AG09309 (cell line): ENCODE results near the gene RFPL3.
"Not testable (repeated sequence)": the region's sequence is repeated elsewhere in the genome, so short reads cannot be mapped to it uniquely, and the experiment has no call there.

Experiments used
- DNase-seq: peaks from one replicate; pipeline ENCODE4 v3.0.0-alpha.2; 2010; ENCODE audit warnings: low read depth
- H3K4me3 ChIP-seq: 2 replicates; pipeline ENCODE4 v1.5.1; 2011; ENCODE audit warnings: mild to moderate bottlenecking, low read depth, low read length, moderate library complexity; ENCODE audit not compliant: control insufficient read depth
- TF ChIP-seq, protein P1 (sequence below): IDR thresholded peaks from 2 replicates; pipeline ENCODE4 v1.5.1; 2011; ENCODE audit warnings: mild to moderate bottlenecking, low read depth, low read length, inconsistent platforms; ENCODE audit not compliant: insufficient read depth, control insufficient read depth; ENCODE audit errors: missing control alignments

The RFPL3 gene

DNA sequence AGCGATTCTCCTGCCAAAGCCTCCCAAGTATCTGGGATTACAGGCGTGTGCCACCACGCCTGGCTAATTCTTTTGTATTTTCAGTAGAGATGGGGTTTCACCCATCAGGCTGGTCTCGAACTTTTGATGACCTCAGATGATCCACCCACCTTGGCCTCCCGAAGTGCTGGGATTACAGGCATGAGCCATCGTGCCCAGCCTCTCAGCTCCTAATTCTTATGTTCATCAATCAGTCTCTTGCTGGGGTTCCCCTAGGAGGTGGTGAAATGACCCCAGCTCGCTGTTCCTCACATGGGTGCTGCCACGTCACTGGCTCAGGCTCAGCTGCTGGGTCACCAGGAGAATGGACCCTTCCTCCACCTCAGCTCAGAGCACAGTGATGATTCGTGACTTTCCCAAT is at the start of gene RFPL3:
Gene RFPL3, plus strand, starts transcription at position 301 of the 400 bp plus-strand sequence. CDS start 205 bp downstream, outside the sequence.
- DNase-seq, result not testable (repeated sequence)

DNA sequence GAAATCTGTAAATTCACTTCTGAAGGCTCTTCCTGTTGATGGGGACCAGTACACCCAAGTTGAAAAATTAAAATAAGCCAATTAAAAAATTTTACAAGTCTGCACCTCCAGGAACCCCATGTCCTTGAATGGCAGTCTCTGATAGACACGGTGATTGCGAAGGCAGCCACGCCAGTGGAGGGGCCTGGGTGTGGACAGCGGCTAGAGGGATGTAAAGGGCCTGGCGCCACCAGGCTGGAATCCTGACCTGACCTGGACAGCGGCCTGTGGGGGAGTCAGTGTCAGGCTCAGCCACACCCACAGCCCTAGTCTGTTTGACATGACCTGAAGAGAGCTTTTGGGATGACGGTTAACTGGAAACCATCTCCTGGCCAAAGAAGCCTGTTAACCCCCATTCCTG is 49.5 kb upstream of the RFPL3 start:
- no peak for DNase-seq
- H3K4me3 ChIP-seq, result no peak overlapping the region
- TF ChIP-seq, protein P1, sequence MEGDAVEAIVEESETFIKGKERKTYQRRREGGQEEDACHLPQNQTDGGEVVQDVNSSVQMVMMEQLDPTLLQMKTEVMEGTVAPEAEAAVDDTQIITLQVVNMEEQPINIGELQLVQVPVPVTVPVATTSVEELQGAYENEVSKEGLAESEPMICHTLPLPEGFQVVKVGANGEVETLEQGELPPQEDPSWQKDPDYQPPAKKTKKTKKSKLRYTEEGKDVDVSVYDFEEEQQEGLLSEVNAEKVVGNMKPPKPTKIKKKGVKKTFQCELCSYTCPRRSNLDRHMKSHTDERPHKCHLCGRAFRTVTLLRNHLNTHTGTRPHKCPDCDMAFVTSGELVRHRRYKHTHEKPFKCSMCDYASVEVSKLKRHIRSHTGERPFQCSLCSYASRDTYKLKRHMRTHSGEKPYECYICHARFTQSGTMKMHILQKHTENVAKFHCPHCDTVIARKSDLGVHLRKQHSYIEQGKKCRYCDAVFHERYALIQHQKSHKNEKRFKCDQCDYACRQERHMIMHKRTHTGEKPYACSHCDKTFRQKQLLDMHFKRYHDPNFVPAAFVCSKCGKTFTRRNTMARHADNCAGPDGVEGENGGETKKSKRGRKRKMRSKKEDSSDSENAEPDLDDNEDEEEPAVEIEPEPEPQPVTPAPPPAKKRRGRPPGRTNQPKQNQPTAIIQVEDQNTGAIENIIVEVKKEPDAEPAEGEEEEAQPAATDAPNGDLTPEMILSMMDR, result no peak

More for the DNA sequence above, at the start of gene RFPL3:
- not testable (repeated sequence) for H3K4me3 ChIP-seq

DNA sequence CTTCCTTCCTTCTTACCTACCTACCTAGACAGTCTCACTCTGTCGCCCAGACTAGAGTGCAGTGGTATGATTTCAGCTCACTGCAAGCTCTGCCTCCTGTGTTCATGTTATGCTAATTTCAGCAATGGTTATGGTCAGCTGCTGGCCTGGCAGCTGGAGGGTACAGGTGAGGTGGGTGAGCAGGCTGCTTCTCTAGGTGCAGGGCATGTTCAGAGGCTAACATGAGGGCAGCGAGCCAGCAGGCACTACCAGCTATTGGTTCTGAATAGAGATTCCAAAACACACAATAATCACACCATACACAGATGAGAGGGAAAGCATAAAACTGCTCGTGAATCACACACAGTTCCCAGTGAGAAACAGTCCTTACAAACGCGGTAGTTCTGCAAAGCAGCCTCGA is 48.7 kb upstream of the RFPL3 start:
- TF ChIP-seq, protein P1, result no peak
- no peak for DNase-seq
- no peak overlapping the region for H3K4me3 ChIP-seq

DNA sequence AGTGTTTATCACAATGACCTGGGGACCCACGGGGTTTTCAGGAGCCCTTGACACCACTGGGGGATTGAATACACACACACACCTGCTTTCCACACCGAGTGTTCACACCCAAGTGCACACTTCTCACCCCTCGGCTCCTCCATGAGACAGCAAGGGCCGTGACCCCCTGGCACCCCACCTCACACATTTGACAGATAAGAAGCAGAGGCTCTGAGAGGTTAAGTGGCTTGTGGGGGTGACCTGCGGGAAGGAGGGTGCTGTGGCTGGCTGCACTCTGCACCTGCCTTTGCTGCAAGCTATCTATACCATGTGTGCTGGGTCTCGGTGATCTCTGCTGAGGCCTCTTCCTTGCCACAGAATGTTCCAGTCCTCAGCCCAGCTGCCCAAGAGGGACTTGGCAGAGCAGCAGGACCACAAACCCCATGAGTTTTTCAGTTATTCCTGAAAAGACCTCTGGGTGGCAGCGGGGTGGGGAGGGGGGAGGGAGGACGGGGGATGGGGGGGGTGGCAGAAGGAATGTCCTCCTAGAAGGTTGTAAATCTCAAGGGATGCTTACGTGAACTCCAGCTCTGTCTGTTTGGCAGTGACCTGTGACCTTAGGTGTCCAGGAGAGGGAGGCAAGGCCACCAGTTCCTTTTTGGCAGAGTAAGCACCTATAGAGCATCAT is 47.9 kb upstream of the RFPL3 start:
- no peak for DNase-seq
- TF ChIP-seq, protein P1, result no peak
- no peak overlapping the region for H3K4me3 ChIP-seq

DNA sequence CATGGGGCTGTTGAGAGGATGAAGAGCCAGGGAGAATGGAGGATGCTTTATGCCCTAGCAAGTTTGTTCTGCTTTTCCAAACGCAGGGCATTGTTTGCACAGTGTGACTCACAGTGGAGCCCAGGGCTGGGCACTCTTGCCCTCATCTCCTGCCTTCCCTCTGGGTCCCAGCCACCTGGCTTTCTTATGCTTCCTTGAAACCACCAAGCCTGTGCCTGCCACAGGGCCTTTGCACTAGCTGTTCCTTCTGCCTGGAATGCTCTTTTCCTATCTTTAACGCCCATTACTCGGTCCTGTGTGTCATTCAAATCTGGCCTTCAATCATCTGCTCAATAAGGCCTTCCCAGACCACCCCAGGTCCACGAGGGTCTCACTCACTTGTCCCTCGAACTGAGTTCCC is 46.9 kb upstream of the RFPL3 start:
- H3K4me3 ChIP-seq, result no peak overlapping the region
- no peak for DNase-seq
- TF ChIP-seq, protein P1, result no peak

DNA sequence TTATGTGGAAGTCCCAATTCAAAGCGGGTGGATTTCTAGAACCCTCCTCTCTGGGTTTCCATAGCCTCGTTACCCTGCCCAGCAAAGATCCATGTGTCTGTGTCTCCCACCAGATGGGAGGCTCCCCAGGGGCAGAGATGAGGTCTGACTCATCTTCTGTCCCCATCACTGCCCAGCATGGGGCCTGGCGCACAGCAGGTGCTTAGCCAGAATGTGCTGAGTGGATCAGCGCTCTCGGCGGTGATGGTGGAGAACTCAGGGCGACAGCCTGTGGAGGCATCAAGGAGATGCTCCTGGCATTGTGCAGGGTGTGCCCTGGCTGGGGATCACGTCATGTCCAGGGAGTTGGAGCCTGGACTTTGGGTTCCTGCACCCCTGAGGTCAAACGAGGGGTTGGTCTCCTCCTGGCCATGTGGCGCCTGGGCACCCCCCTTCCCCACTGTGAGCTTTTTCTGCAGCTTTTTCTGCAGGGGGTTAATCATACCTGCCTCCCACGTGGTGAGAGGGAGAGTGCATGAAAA is 46.1 kb upstream of the RFPL3 start:
- TF ChIP-seq, protein P1, result no peak
- DNase-seq, result no peak
- H3K4me3 ChIP-seq, result no peak overlapping the region

DNA sequence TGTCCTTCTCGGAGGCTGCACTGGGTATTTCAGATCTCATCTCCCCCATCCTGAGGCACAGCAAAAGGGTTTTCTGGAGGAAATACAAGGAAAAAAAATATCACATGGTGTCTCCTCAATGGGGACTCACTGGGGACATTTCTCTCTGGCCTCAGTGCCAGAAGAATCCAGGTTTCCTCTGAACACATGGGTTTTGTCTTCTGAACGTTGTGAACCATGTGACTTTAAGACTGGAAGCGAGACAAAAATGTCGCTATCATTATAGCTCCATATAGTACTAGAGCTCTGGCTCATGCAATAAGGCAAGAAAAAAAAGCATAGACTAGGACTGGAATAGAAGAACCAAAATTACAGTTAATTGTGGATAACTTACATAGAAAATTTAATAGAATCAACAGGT is 44.9 kb upstream of the RFPL3 start:
- no peak for DNase-seq
- no peak overlapping the region for H3K4me3 ChIP-seq
- TF ChIP-seq, protein P1, result no peak
